ENCODE data around the gene NEDD8. TPM values are rescaled to one million over a fixed set of nuclear protein-coding genes. Genes with fewer than 3 reads are reported as not detected.
"Not testable (repeated sequence)": the region's sequence is repeated elsewhere in the genome, so short reads cannot be mapped to it uniquely, and the experiment has no call there.

Gene NEDD8
- total RNA-seq, 1 donor from 2014 or later = 180 TPM

DNA sequence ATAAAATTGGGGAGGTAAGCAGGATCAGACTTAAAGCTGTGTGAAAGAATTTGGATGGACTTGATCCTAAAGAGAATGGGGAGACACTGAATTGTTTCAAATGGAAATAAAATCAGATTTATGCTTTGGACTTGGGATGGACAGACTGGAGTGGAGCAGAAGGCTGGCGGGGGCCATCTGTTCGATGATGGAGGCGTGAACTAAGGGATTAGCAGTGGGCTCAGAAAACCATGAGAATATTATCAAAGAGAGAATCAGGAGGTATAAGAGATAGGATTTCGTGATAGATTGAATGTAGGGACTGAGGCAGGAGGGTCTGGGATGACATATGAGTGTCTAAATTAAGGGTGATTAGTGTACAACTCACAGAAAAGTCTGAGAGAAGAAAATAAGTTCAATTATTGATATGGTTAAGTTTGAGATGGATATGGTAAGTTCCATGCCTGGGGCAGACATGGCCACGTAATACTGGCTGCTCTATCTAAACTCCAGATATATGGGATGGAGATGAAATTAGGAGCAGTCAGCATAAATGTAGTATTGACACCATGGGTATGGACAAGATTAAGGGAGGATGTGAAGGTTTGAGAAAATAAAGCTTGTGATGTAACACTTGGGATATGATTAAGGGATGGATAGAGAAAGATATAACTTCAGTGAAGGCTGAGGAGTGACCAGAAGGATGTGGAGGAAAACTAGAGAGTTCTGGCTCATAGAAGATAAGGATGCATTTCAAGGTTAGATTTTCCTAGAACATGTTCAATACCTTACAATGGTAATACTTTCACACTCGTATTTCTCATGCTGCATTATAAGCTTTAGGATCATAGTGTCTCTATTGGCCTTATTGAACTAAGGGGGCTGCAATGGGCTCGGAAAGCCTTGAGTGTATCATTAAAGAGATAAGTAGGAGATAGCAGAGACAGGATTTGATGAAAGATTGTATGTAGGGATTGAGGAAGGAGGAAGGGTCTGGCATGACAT is 27.7 kb downstream of the NEDD8 start:
- DNase-seq (ENCODE audit: low read depth) = no peak
- TF ChIP-seq, protein P1, sequence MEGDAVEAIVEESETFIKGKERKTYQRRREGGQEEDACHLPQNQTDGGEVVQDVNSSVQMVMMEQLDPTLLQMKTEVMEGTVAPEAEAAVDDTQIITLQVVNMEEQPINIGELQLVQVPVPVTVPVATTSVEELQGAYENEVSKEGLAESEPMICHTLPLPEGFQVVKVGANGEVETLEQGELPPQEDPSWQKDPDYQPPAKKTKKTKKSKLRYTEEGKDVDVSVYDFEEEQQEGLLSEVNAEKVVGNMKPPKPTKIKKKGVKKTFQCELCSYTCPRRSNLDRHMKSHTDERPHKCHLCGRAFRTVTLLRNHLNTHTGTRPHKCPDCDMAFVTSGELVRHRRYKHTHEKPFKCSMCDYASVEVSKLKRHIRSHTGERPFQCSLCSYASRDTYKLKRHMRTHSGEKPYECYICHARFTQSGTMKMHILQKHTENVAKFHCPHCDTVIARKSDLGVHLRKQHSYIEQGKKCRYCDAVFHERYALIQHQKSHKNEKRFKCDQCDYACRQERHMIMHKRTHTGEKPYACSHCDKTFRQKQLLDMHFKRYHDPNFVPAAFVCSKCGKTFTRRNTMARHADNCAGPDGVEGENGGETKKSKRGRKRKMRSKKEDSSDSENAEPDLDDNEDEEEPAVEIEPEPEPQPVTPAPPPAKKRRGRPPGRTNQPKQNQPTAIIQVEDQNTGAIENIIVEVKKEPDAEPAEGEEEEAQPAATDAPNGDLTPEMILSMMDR (IDR thresholded peaks at IDR 0.05; ENCODE audit: insufficient read depth, low read length, poor library complexity, severe bottlenecking) = no peak
- Histone ChIP-seq H3K4me3 (ENCODE audit: low read depth, low read length) (no peak overlapping the region), H3K36me3 (ENCODE audit: control insufficient read depth, insufficient read depth, low read length) (no peaks in the 10 kb centered on the region), H3K27me3 (ENCODE audit: control insufficient read depth, insufficient read depth, low read length) (no peaks in the 10 kb centered on the region)

DNA sequence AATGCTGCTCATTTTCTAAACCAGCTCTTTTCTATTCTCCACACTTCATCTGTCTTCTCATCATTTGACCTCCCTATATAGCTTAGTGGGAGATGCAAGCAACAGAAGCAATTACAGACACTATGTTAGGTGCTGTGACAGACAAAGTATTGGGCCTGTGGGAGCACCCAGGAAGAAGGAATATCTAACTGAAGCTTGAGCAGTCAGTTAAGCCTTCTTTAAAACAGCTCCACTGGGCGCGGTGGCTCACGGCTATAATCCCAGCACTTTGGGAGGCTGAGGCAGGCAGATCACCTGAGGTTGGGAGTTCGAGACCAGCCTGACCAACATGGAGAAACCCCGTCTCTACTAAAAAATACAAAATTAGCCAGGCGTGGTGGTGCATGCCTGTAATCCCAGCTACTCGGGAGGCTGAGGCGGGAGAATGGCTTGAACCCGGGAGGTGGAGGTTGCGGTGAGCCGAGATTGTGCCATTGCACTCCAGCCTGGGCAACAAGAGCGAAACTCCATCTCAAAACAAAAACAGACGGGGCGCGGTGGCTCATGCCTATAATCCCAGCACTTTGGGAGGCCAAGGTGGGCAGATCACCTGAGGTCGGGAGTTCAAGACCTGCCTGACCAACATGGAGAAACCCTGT is 28.8 kb downstream of the NEDD8 start:
- H3K36me3 ChIP-seq (ENCODE audit: control insufficient read depth, insufficient read depth, low read length); DNase-seq (ENCODE audit: low read depth); H3K27me3 ChIP-seq (ENCODE audit: control insufficient read depth, insufficient read depth, low read length); H3K4me3 ChIP-seq (ENCODE audit: low read depth, low read length): not testable (repeated sequence)

DNA sequence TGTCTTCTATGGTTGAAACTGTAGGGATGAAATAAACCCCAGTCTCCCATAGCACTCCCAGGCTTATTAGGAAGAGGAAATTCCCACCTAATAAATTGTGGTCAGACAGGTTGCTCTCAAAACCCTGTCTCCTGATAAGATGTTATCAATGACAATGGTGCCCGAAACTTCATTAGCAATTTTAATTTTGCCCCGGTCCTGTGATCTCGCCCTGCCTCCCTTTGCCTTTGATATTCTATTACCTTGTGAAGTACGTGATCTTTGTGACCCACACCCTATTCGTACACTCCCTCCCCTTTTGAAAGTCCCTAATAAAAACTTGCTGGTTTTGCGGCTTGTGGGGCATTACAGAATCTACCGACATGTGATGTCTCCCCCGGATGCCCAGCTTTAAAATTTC is 29.6 kb downstream of the NEDD8 start:
- not testable (repeated sequence) for DNase-seq (ENCODE audit: low read depth); H3K27me3 ChIP-seq (ENCODE audit: control insufficient read depth, insufficient read depth, low read length); H3K4me3 ChIP-seq (ENCODE audit: low read depth, low read length); H3K36me3 ChIP-seq (ENCODE audit: control insufficient read depth, insufficient read depth, low read length)

DNA sequence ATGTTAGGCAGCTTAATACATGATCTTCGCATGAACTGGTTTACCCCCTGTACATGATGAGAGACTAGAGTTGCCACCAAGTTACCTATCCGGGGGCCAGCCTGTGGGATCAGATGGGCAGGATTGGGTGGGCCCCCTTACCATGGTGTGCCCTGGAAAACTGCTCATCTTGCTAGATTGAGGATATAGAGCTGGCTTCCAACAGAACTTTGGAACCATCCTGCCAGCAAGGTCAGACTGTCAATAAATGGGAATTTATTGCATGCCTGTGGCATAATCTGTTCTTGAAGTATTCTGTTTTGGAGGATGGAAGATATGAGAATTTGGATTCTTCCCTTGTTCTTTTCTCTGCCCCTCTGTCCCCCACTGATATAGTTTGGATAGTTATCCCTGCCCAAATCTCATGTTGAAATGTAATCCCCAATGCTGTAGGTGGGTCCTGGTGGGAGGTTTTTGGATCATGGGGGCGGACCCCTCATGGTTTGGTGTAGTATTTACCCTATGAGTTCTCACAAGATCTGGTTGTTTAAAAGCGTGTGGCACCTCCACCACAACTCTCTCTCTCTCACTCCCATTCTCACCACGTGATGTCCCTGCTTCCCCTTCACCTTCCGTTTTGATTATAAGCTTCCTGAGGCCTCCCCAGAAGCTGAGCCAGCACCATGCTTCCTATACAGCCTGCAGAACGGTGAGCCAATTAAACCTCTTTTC is 33.2 kb downstream of the NEDD8 start:
- H3K27me3 ChIP-seq (ENCODE audit: control insufficient read depth, insufficient read depth, low read length) = no peaks in the 10 kb centered on the region
- peaks cover 1% of the 10 kb centered on the region for H3K36me3 ChIP-seq (ENCODE audit: control insufficient read depth, insufficient read depth, low read length)
- DNase-seq (ENCODE audit: low read depth) = no peak
- H3K4me3 ChIP-seq (ENCODE audit: low read depth, low read length) = no peak overlapping the region
- TF ChIP-seq, protein P1 (IDR thresholded peaks at IDR 0.05; ENCODE audit: insufficient read depth, low read length, poor library complexity, severe bottlenecking) = no peak

DNA sequence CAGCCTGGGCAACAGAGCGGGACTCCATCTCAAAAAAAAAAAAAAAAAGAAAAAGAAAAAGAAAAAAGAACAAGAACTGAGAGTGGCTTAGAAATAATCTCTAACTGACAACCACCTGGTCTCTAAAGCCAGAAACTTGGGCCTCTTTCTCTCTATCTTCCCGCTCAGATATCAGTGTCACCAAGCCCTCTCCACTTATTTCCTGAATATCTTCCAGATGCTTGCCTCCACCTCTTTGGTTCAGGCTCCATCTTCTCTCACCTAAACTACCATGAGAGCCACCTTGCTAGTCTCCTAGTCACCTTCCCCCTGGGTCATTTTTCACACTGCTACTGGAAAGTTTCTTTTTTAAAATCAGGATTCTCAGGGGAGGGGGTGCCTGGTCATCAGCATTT is 35.1 kb downstream of the NEDD8 start:
- no peaks in the 10 kb centered on the region for H3K27me3 ChIP-seq (ENCODE audit: control insufficient read depth, insufficient read depth, low read length)
- peaks cover 3% of the 10 kb centered on the region for H3K36me3 ChIP-seq (ENCODE audit: control insufficient read depth, insufficient read depth, low read length)
- no peak overlapping the region for H3K4me3 ChIP-seq (ENCODE audit: low read depth, low read length)

DNA sequence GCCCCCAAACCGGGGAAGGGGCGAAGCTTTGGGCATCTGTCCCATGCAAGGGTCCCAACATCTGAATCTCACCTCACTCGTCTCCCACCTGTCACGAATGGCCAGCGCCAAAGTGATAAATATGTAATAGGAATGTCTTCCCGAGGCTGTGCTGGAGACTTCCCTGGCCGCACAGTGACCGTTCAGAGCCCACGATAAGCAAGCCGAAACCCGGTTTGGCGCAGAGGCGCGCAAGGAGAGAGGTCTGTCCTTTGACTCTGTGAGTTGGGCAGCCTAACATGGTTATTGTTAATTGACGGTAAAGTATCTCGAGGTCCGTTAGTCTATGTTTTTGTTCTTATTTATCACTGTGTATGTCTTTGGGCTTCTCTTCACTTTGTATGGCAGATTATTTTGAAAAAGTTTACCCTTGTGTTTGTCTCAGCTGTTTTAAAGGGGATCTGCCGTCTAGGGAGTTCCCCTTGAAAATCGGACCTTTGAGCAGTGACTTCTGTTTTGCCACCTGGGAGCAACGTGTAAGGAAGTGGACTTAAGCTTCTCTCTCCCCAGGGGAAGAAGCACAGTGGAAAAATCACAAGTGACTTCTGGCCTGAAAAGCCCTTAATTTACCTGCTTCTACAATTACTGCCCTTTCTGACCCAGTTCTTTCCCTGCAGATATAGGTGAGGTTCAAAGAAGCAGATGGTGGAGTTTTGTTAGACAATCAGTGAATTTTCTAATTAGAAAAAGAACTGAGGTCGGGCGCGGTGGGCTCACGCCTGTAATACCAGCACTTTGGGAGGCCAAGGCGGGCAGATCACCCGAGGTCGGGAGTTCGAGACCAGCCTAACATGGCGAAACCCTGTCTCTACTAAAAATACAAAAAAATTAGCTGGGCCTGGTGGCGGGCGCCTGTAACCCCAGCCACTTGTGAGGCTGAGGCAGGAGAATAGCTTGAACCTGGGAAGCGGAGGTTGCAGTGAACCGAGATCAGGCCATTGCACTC is 35.8 kb downstream of the NEDD8 start:
- Histone ChIP-seq H3K4me3 (ENCODE audit: low read depth, low read length) (peak overlapping the region; percentile 92), H3K27me3 (ENCODE audit: control insufficient read depth, insufficient read depth, low read length) (no peaks in the 10 kb centered on the region), H3K36me3 (ENCODE audit: control insufficient read depth, insufficient read depth, low read length) (peaks cover 3% of the 10 kb centered on the region)
- no peak for DNase-seq (ENCODE audit: low read depth)
- TF ChIP-seq, protein P1 (IDR thresholded peaks at IDR 0.05; ENCODE audit: insufficient read depth, low read length, poor library complexity, severe bottlenecking) = no peak

More for the DNA sequence above, 35.1 kb downstream of the NEDD8 start:
- TF ChIP-seq, protein P1 (IDR thresholded peaks at IDR 0.05; ENCODE audit: insufficient read depth, low read length, poor library complexity, severe bottlenecking) = no peak
- no peak for DNase-seq (ENCODE audit: low read depth)

All from kidney epithelial cell (primary cell).